Erythroblast (primary cell): ENCODE data around the gene MEOX2.

Source experiments
- GATA1 ChIP-seq: IDR thresholded peaks from 2 replicates; pipeline ENCODE4 v1.6.1; 2011; ENCODE audit warnings: low read depth, mild to moderate bottlenecking, control low read depth, low read length, moderate library complexity
- POLR2A ChIP-seq: IDR thresholded peaks from 2 replicates; pipeline ENCODE4 v1.6.1; 2011; ENCODE audit warnings: mild to moderate bottlenecking, low read length

GRCh38 chr7:15669443-15670090 is 16.9 kb downstream of the MEOX2 start:
- no peak for TF ChIP-seq POLR2A
- TF ChIP-seq GATA1 = no peak
